GM19025 (cell line): ENCODE data around the gene PEX11G.

ENCODE experiments used
- ATAC-seq: cut with Tn5 transposase; IDR thresholded peaks from one replicate; pipeline ENCODE4 v1.9.1; 2021; ENCODE audit warnings: mild to moderate bottlenecking, low read depth, moderate library complexity; ENCODE audit not compliant: unreplicated experiment

Gene PEX11G

GRCh38 chr19:7500811-7501450 lies 12.1 kb upstream of the PEX11G start:
- no peak for ATAC-seq

GRCh38 chr19:7497292-7497691 lies 8.5 kb upstream of the PEX11G start:
- no peak for ATAC-seq

- no peak for ATAC-seq
Measured at GRCh38 chr19:7494416-7495098, 5.7 kb upstream of the PEX11G start.

GRCh38 chr19:7492558-7492957 lies 3.7 kb upstream of the PEX11G start:
- ATAC-seq = no peak

DNA sequence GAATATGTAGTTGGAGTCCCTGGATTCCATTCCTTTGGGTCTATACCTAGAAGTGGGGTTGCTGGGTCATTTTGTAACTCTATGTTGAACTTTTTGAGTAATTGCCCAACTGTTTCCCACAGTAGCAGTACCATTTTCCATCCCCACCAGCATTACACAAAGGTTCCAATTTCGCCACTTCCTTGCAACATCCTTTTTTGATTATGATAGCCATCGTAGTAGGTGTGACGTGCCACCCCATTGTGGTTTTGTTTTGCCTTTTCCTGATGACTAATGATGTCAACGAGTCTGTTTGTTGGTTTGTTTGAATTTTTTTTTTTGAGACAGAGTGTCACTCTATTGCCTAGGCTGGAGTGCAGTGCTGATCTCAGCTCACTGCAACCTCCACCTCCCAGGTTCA lies 3.3 kb upstream of the PEX11G start:
- ATAC-seq = no peak

GRCh38 chr19:7489609-7490044 lies 792 bp upstream of the PEX11G start:
- no peak for ATAC-seq

DNA sequence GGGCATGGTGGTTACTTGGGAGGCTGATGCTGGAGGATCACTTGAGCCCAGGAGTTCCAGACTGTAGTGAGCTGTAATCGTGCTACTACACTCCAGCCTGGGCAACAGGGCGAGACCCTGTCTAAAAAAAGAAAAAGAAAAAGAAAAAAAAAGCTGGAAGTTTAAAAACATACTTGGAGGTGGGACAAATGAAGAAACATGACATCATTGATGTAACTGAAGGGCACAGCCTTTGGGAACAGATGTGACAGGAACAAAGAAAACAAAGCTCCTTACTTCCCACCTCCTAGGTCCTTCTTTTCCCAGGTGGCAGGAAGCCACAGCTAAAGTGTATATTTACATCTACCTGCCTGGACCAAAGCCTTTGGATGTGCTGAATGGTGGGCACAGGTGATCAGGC lies 1.9 kb downstream of the PEX11G start:
- no peak for ATAC-seq

DNA sequence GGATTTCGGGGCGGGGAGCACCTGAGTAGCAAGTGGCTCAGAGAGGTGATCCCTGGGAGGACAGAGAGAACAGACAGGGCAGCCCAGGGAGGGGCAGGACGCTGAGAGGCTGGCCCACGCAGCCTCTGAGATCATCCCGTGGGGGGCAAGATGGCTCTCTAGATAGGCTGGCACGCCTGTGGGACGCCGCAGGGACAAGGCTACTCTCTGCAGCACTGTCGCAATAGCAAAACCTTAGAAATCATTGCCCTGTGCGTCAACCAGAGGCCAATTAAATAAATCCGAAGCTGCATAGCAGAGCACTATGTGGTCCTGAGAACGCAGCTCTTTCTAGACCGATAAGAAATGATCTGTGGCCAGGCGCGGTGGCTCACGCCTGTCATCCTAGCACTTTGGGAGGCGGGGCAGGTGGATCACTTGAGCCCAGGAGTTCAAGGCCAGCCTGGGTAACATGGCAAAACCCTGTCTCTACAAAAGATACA lies 5.1 kb downstream of the PEX11G start:
- no peak for ATAC-seq

- no peak for ATAC-seq
Measured at GRCh38 chr19:7482584-7483439, 6.0 kb downstream of the PEX11G start.

DNA sequence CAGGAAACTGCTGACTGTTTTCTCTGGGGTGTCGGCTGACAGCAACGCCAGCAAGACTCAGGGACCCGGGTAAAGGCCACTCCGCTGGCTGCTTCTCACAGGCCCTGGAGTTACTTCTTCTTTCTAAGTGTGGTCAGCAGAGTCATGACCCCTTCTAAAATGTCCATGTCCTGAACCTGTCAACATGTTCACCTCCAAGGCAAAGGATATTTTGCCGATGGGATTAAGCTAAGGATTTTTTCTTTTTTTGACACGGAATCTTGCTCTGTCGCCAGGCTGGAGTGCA lies 7.9 kb downstream of the PEX11G start:
- no peak for ATAC-seq

DNA sequence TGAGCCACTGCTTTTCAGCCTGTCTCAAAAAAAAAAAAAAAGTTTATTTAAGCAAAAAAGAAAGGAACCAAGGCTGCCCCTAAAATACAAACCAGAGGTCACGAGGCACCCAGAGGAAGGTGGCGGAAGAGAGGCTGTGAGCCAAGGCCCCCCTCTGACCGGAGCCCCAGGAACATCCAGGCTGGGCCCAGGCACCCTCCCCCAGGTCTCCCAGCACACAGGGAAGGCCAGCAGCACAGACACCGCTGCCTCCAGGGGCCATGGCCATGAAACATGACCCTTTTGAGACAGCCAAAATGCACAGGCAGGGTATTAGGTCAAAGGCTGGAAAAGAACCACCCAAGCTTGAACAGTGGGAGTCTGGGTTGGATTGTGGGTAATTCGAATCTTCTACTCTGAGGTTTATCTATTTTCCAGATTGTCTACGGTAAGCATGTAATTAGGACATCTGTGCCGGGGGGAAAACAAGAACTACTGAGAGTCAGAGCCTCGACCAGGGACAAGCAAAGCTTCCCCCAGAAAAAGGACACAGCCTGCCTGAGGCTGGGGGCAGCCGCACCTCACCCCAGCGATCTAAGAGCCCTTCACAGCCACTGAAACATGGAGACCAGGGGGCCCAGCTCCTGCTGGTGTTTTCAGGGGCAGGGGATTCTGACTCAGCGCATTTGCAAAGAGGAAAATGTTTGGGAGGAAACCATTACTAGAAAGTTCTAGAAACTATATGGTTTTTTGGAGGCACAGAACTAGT lies 8.4 kb downstream of the PEX11G start:
- ATAC-seq = no peak

DNA sequence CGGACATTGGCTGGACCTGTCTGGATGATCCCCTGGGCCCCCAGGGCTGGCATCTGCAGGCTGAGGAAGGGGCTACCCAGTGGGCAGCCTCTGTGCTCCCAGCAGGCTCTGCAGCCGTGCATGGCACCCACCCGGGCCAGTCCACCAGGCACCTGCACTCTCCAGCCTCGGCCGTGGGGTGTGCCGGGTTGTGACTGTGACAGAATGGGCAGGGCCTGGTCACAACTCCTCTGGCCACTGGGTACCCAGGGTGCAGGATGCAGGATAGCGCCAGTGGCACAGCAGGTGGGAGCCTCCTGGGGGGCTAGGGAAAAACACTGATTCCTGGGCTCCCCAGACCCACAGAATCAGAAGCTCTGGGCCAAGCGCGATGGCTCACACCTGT lies 10.0 kb downstream of the PEX11G start:
- no peak for ATAC-seq

DNA sequence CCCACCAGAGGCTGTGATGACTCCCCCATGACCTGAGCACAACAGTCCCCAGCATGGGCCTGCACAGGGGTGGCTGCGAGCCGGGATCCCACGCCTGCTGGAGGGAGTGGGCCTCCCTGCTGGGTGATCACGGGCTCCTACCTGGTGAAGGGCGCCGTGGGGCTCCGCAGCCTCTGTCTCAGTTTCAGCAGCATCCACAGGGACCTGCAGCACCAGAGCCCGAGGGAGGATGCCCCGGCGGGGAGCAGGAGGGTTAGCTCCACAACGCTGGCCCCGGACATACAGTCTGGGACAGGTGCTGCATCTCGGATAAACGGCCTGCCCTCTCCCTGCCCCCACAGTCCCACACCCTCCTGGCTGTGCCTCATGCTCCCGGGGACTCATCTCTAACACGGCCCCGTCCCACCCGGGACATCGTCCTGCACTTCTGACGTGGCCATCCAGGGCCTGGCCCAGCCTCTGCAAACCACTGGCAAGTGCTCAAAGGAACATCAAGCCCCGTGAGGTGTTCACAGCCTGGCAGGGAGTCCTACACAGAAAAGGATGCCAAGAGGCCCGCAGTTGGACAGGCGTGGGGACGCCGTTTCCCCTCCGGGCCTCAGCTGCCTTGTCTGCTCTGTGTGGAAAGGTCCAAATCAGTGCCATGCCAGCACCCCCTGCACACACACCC lies 10.5 kb downstream of the PEX11G start:
- ATAC-seq = no peak

DNA sequence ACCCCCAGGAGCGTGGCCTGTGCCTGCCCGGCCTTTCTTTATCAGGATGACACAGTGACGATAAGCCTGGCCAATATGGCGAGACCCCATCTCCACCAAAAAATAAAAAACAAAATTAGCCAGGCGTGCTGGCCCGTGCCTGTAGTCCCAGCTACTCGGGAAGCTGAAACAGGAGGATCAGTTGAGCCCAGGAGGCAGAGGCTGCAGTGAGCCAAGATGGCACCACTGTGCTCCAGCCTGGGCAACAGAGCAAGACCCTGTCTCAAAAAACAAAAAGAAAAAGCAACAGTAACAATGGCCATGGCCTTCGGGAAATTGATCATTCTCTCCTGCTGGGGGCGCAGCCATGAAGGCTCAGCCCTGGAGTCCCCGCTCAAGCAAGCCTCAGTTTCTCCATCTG lies 11.1 kb downstream of the PEX11G start:
- ATAC-seq = no peak

DNA sequence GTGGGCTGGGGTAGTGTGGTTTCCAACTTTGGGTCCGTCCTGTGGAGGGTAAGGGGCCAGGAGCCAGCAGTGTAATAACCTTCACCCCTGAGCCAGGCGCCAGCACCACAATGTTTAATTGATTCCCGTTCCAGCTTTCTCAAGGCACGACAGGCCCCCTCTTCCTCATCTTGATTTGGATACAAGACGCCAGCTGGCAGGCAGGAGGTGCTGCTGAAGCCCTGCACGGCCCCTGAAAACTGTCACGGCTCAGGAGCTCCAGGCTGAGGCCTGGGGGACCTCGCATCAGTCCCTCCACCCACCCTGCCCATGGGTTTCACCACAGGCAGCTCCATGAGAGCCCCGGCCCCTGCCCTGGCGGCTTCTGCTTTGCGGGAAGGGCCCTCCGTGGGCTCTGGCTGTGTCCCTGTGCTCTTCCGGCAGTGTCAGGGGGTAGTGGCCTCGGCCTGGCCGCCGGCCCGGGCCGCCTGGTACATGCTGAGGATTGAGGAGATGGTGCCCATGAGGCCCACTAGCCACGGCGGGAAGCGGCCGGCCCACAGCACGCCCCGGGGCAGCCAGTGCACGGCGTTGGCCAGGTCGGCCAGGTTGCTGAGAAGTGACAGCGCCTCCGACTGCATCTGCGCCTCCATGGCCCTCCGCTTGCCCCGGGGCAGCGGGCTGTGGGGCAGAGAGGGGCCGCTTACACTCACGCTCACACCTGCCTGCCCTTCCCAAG lies 11.9 kb downstream of the PEX11G start:
- no peak for ATAC-seq

DNA sequence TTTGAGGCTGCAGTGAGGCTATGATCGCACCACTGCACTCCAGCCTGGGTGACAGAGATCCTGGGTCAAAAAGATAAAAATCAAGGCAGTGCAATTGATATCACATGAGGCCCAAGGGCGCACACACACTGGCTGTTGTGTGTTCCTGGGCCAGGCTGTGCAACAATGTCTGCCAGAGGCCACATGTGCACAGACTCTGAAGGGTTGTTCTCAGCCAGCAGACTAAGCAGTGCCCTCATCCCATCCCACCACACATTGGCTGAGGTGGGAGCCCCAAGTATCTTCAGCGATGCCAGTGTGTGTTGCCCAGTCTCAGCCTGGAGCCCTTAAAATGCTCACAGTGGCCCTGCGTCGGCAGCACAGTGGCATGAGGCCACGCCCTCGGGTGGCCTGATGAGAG lies 12.6 kb downstream of the PEX11G start:
- ATAC-seq = no peak

- no peak for ATAC-seq
Measured at GRCh38 chr19:7475665-7476064, 13.2 kb downstream of the PEX11G start.

DNA sequence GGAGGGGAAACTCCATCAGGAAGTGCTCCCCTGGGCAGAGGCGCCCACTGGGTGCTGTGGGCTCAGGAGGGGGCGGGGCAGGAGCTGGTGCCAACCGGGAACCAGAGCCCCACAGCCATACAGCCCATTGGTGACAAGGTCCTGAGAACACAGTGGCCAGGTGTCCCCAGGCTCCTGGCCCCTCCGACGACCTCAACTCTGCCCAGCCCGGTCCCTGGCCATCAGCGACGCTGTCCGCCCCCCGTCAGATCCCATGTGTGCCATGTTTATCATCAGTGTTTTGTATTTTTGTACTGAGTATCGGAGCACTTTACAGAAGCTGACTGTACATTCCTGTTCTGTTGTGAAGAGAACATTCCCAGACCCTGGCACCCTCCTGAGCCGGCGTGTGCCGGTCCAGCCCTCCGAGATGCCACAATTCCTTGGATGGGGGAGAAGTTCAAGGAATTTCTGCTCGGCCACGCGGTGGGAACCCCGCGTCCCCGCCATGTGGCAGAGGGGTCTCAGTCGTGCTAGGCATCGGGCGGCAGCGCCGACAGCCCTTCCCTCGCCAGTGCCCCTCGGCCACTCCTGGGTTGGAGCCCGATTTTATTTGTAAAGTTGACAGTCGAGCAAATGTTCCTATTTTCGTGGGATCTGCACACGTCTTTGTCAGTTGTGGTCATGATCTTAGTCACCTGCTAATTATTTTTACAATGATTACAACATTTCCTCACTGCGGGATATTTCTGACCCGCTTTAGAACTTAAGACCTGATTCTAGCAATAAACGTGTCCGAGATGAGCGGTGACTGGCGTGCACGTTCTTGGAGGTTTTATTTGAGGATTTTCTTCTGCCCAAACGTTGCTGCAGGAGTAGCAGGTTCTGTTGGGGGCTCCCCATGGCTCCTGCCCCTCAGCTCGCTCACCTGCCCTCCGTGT lies 16.9 kb downstream of the PEX11G start:
- no peak for ATAC-seq
